Panc1 (cell line): ENCODE measurements around the gene CYP27B1. TPM values are rescaled to one million over a fixed set of nuclear protein-coding genes. Genes with fewer than 3 reads are reported as not detected.

ENCODE experiments used
- ATAC-seq: fragments of 200-7000 bp; cut with Tn5 transposase; 2 replicates; pipeline ENCODE4 v1.9.1; 2020; ENCODE audit warnings: mild to moderate bottlenecking, moderate library complexity
- BruUV-seq: library from RNA; stranded (reverse); fragments of 400-500 nt; replicated peaks from 2 replicates; lab custom pipeline; 2021; lab: Mats Ljungman, UMichigan
- CTCF ChIA-PET: fragments of 300-600 bp; sonication (Branson Sonifier 250); formaldehyde crosslinking; loops from one replicate; lab custom pipeline; 2022; ENCODE audit warnings: antibody characterized with exemption; lab: Charles Lee
- POLR2A ChIA-PET: fragments of 300-600 bp; sonication (Branson Sonifier 250); formaldehyde crosslinking; loops from one replicate; lab custom pipeline; 2022; ENCODE audit warnings: antibody characterized with exemption; lab: Charles Lee
- DNase-seq: peaks from one replicate; pipeline ENCODE4 v3.0.0-alpha.2; 2010; ENCODE audit warnings: low read depth, low spot score
- H3K27ac ChIP-seq: 2 replicates; pipeline ENCODE4 v1.5.1; 2011; ENCODE audit warnings: mild to moderate bottlenecking, low read length, inconsistent platforms
- H3K27me3 ChIP-seq: fragments of 200-500 bp; sonication (Bioruptor generic); 2 replicates; pipeline ENCODE4 v1.6.0; 2014; ENCODE audit warnings: low read length, inconsistent platforms; ENCODE audit not compliant: control insufficient read depth, insufficient read depth
- H3K36me3 ChIP-seq: fragments of 200-500 bp; sonication (Bioruptor generic); 2 replicates; pipeline ENCODE4 v1.5.1; 2014; ENCODE audit warnings: inconsistent platforms, mild to moderate bottlenecking, low read length, moderate library complexity; ENCODE audit not compliant: control insufficient read depth, insufficient read depth
- H3K4me1 ChIP-seq: 2 replicates; pipeline ENCODE4 v1.5.1; 2011; ENCODE audit warnings: inconsistent platforms, mild to moderate bottlenecking, low read length, moderate library complexity; ENCODE audit not compliant: control insufficient read depth, insufficient read depth
- H3K4me3 ChIP-seq, 2 experiments: 2 replicates each; pipeline ENCODE4 v1.5.1; 2011 to 2012; ENCODE audit warnings: low read depth in 2 of 2, low read length in 2 of 2, mild to moderate bottlenecking in 2 of 2, inconsistent platforms in 1 of 2, moderate library complexity in 1 of 2
- H3K9me3 ChIP-seq: fragments of 200-500 bp; sonication (Bioruptor generic); 2 replicates; pipeline ENCODE4 v1.5.1; 2014; ENCODE audit warnings: low read depth, mild to moderate bottlenecking, inconsistent platforms, low read length, moderate library complexity; ENCODE audit not compliant: control insufficient read depth, insufficient read depth
- POLR2AphosphoS5 ChIP-seq: IDR thresholded peaks from 2 replicates; pipeline ENCODE4 v1.6.1; 2012; ENCODE audit warnings: mild to moderate bottlenecking, low read depth, low read length, moderate library complexity
- SIN3A ChIP-seq: IDR thresholded peaks from 2 replicates; pipeline ENCODE4 v1.6.1; 2012; ENCODE audit warnings: low read depth, mild to moderate bottlenecking, low read length, moderate library complexity, borderline replicate concordance; ENCODE audit not compliant: insufficient read depth
- TCF7L2 ChIP-seq: IDR thresholded peaks from 2 replicates; pipeline ENCODE4 v1.6.1; 2011; ENCODE audit warnings: mild to moderate bottlenecking, low read depth, low read length, inconsistent platforms
- in situ Hi-C: cut with HindIII; loops from 2 replicates; pipeline ENCODE4 v1.10.0; 2016; ENCODE audit warnings: low sequenced_read_pairs, low pct_unique_long_range_greater_than_20kb
- intact Hi-C: fragments of 100-400 bp; cut with micrococcal nuclease; formaldehyde crosslinking; loops from one replicate; pipeline ENCODE4 v1.10.0; 2022; ENCODE audit not compliant: unreplicated experiment
- total RNA-seq: library from RNA; stranded (reverse); gene quantifications from one replicate; pipeline ENCODE4 v1.2.1, GENCODE V29; 2021; ENCODE audit not compliant: unreplicated experiment
- TF ChIP-seq, protein P1 (sequence below): fragments of 450-650 bp; IDR thresholded peaks from 2 replicates; pipeline ENCODE4 v1.5.1; 2017; ENCODE audit warnings: mild to moderate bottlenecking
- TF ChIP-seq, protein P2 (sequence below), 2 experiments: IDR thresholded peaks; 2 replicates each; pipeline ENCODE4 v1.6.1; 2011 to 2012; ENCODE audit warnings: low read depth in 2 of 2, control low read depth in 1 of 2, low read length in 1 of 2, mild to moderate bottlenecking in 1 of 2, moderate library complexity in 1 of 2; ENCODE audit not compliant: insufficient read depth in 1 of 2

The CYP27B1 gene
- total RNA-seq, 1 experiment from 2014 or later: 4.0 TPM

DNA sequence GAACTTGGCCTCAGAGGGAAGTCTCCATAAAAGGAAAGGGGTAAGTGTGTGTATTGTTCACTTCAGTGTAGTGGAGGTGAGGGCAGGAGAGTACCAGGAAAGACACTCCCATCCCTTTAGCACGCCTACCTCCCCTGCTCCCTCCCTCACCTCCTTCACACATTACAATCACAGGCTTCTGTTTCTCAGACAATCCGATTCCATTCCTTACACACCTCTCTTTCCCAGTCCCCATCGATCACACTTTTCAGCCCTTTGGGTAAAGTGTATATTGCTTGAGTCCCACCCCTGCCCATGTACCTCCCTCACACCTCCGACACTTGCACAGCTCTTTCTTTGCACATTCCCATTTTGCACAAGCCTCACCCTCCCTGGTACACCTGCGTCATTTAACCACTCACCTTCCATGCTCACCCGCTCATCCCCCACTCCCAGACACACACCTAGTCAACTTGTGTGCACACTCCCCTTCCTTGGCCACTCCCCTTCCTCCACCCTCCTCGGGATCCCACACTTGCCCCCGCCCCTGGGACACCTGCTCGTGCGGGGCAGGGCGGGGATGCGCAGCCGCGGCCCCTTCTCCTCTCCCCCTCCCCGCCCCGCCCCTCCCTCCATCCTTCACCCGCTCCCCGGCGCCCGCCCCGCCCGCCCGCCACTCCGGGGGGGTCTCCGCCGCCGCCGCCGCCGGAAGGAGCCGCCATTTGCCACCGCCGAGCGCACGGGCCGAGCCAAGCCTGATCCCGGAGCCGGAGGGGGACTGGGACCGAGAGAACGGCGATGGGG, 12.3 kb downstream of the CYP27B1 start, which contains the start of gene MARCHF9:
Gene MARCHF9 (plus strand): TSS at position 693 of the 783 bp plus-strand sequence. CDS start 426 bp downstream, outside the sequence.
- intact Hi-C loops (no loop called here), in situ Hi-C loops (no loop called here)
- ChIA-PET POLR2A (no interaction called here), CTCF (no interaction called here)
- peak within 1 kb of the TSS; percentile 45 to 55 for H3K4me3 ChIP-seq
- H3K36me3 ChIP-seq: peaks cover 11% of the 10 kb centered on the region
- TF ChIP-seq SIN3A (no peak), POLR2AphosphoS5 (no peak), TCF7L2 (no peak)
- TF ChIP-seq, protein P1, sequence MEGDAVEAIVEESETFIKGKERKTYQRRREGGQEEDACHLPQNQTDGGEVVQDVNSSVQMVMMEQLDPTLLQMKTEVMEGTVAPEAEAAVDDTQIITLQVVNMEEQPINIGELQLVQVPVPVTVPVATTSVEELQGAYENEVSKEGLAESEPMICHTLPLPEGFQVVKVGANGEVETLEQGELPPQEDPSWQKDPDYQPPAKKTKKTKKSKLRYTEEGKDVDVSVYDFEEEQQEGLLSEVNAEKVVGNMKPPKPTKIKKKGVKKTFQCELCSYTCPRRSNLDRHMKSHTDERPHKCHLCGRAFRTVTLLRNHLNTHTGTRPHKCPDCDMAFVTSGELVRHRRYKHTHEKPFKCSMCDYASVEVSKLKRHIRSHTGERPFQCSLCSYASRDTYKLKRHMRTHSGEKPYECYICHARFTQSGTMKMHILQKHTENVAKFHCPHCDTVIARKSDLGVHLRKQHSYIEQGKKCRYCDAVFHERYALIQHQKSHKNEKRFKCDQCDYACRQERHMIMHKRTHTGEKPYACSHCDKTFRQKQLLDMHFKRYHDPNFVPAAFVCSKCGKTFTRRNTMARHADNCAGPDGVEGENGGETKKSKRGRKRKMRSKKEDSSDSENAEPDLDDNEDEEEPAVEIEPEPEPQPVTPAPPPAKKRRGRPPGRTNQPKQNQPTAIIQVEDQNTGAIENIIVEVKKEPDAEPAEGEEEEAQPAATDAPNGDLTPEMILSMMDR: no peak
- H3K4me1 ChIP-seq: peaks cover 14% of the 10 kb centered on the region
- H3K27me3 ChIP-seq: peaks cover 9% of the 10 kb centered on the region
- no peaks in the 10 kb centered on the region for H3K9me3 ChIP-seq
- no TSS peak for BruUV-seq
- H3K27ac ChIP-seq: no peak within 1 kb of the TSS
- DNase-seq (no peak), ATAC-seq (peak; percentile 28)

DNA sequence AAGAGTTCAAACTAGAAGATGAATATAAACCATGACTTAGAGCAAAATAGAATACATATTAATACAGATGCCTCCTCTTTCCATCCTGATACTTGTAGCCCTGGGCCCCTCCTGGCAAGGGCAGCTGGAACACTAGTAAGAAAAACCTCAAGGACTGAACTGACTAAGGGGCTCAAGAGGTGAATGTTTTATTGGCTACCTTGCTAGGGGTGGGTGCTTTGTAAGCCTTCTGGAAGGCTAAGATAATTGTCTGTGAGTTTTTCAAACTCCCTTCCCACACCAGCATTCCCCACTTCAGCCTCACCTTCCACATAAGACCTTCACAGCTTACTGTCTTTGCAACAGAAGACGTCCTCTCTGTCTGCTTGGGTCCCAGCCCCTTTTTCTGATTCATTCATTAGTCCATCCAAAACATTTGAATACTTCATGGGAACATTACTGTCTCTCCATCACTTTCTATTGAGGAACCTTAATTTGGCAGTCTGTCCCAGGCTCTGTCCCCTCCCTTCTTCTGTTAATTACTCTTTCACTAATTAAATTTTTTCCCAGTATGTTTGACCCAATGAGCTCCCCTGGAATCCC, 13.0 kb downstream of the CYP27B1 start:
- BruUV-seq: no TSS peak
- Histone ChIP-seq H3K4me3 (0 out of 4 replicates have a peak overlapping the region, but pooled peaks of 1 of the 2 experiments have one; percentile 55), H3K9me3 (no peaks in the 10 kb centered on the region), H3K27me3 (peaks cover 9% of the 10 kb centered on the region), H3K27ac (no peak overlapping the region), H3K36me3 (peaks cover 11% of the 10 kb centered on the region), H3K4me1 (peaks cover 14% of the 10 kb centered on the region)
- intact Hi-C loops: no loop called here
- POLR2A ChIA-PET: no interaction called here
- TF ChIP-seq, protein P2, sequence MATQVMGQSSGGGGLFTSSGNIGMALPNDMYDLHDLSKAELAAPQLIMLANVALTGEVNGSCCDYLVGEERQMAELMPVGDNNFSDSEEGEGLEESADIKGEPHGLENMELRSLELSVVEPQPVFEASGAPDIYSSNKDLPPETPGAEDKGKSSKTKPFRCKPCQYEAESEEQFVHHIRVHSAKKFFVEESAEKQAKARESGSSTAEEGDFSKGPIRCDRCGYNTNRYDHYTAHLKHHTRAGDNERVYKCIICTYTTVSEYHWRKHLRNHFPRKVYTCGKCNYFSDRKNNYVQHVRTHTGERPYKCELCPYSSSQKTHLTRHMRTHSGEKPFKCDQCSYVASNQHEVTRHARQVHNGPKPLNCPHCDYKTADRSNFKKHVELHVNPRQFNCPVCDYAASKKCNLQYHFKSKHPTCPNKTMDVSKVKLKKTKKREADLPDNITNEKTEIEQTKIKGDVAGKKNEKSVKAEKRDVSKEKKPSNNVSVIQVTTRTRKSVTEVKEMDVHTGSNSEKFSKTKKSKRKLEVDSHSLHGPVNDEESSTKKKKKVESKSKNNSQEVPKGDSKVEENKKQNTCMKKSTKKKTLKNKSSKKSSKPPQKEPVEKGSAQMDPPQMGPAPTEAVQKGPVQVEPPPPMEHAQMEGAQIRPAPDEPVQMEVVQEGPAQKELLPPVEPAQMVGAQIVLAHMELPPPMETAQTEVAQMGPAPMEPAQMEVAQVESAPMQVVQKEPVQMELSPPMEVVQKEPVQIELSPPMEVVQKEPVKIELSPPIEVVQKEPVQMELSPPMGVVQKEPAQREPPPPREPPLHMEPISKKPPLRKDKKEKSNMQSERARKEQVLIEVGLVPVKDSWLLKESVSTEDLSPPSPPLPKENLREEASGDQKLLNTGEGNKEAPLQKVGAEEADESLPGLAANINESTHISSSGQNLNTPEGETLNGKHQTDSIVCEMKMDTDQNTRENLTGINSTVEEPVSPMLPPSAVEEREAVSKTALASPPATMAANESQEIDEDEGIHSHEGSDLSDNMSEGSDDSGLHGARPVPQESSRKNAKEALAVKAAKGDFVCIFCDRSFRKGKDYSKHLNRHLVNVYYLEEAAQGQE (IDR thresholded peaks at IDR 0.05; ENCODE audit: insufficient read depth in 1 of 2, low read depth in 2 of 2, low read length in 1 of 2): no peak
- TF ChIP-seq TCF7L2 (no peak), POLR2AphosphoS5 (no peak), SIN3A (no peak)
- TF ChIP-seq, protein P1: no peak
- ATAC-seq: no peak
- CTCF ChIA-PET: no interaction called here
- in situ Hi-C loops: no loop called here
- DNase-seq: no peak
